NCI-H1105 treated with DMSO at 0.1 percent for 48 hours (cell line): ENCODE measurements around the gene LEFTY1.
"Not testable (repeated sequence)": the region's sequence is repeated elsewhere in the genome, so short reads cannot be mapped to it uniquely, and the experiment has no call there.

Experiments used
- DNase-seq: peaks from one replicate; lab custom pipeline; 2025; lab: John Stamatoyannopoulos, UW

The LEFTY1 gene

GRCh38 chr1:225887554-225888288 lies 1.2 kb downstream of the LEFTY1 start:
- not testable (repeated sequence) for DNase-seq

DNA sequence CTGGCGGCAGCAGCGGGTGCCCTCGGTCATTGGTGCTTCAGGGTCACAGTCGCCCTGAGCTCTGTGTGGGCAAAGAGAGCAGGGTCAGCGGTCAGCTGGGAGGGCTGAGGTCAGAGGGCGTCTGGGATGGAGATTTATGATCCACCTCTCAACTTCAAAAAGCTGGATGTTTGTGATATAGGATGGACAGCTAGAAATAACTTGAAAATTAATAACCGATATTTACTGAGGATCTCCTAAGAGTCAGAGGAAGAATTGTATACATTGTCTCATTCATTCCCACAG lies 2.0 kb downstream of the LEFTY1 start:
- DNase-seq = no peak

DNA sequence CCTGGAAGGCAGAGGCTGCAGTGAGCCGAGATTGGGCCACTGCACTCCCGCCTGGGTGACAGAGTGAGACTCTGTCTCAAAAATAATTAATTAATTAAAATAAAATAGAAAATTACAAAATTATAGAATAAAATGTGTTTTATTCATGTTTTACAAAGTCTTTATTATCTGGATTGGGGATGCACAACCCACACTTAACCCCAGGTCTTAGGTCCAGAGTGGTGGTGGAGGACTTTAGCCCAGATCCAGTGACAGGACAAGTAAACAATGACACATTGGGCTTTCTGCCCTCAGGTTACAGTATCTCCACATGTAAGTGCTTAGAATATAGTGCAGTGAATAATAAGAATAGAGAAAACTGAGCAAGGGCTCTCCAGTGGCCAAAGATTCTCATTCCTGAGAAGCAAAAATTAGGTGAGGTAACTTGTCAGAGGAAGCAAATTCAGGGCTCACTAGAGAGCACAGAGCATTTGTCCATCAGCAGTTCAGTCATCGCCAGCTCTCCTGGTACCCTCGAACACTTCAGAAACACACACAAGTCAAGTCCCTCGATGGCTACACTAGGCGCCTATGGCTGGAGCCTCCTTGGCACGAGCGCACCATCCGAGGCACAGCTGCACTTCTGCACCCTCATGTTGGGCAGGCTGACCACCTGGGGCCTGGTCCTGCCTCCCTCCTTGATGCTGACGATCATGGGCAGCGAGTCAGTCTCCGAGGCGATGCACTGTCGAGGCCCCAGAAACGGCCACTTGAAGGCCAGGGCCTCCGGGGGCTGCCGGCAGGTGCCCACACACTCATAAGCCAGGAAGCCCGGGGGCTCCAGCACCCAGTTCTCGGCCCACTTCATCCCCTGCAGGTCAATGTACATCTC lies 2.6 kb downstream of the LEFTY1 start:
- DNase-seq = no peak

- DNase-seq = no peak
These were observed 3.6 kb downstream of the LEFTY1 start for GRCh38 chr1:225885336-225885735.

DNA sequence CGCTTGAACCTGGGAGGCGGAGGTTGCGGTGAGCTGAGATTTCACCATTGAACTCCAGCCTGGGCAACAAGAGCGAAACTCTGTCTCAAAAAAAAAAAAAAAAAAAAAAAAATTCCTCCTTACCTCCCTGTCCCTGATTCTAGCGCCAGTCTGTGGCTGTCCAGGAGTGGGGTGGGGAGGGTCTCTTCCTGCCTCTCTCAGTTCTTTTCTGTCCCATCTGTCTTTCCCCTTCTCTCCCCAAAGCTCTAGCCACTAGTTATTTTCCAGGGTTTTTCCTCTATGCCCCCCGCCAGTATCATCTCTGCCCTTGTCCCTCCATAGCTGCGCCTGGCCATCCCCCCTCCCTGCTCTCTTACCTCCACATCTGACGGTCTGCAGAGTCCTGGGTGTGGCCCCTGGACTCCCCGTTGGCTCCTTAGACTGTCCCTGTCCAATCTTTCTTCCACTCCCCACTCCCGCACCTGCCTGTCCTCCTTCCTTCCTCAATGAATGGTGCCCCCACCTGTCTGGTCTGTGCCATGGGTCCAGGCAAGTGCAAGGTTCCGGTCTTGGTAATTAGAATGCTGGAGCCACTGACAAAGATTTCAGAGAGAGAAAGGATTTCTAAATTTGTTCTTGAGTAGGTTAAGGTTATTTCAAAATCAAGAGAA lies 5.2 kb downstream of the LEFTY1 start:
- no peak for DNase-seq

DNA sequence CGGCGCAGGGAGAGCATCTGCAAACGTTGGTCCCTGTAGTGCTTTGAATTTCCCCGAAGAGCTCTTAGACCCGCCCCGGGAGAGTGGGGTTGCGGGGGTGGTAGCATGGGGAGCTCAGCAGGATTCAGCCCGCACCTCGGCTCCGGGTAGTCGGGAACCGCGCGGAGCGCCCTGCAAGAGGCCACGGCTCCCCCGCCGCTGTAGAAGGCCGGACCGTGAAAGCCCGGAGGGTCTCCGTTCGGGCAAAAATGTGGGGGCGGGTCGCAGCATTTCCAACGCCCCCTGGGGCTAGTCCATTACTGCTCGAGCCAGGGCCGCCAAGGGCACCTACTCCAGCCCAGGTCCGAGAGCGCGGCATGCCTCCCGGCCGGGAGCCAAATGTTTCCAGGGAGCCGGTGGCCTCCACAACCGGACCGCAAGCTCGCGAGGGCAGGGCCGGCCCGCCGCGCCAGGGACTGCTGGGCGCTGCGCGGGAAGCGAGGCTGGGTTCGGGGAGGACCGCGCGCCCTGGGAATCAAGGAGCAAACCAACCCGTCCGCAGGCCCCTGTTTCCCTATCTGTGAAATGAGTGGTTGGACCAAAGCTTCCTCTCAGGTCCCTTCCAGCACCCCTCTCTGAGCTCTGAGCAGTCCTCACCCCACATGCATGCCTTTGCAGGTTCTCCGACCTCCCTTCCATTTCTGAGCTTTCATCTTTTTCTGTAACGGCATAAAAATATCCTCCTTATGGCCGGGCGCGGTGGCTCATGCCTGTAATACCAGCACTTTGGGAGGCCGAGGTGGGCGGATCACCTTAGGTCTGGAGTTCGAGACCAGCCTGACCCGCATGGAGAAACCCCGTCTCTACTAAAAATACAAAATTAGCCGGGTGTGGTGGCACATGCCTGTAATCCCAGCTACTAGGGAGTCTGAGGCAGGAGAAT lies 6.0 kb downstream of the LEFTY1 start:
- DNase-seq = no peak

DNA sequence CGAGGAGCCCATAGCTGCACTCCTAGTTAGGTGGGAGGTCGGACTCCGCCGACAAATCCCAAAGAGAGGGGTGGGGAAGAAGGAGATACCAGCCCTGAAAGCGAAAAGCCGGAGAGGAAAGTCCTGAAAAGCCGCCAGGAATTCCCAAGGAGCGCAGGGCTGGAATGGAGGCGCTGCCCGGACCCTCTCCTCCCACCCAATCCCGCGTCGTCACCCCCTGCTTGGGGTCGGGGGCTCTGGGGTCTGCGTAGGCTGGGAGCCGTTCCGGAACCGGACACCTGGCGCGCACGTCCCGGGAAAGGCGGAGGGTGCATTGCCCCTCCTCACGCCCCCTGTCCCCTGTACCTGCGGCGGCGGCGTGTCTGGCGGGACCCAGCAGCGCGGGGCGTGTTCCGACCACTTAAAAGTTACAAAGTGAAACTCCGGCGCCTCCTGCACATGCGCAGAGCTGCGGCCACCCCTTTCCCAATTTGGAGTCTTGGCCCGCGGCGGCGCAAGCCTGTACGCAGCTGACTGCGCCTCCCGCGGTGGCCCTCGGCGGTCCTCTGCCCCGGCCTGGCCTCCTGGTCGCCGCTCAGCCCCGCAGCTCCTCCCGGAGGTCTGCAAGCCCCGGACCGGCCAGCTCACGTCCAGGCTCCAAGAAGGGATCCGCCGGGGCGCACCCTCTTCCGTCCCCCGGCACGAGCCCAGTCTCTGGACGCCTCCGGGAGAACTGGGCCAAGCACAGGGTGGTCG lies 6.8 kb downstream of the LEFTY1 start, which contains the start of gene TMEM63A:
TSS of gene TMEM63A (minus strand) at position 422 of the 735 bp plus-strand sequence. CDS start 4,800 bp downstream, outside the sequence.
- DNase-seq = no peak

- no peak for DNase-seq
These were observed 7.6 kb downstream of the LEFTY1 start for GRCh38 chr1:225881081-225881958.

DNA sequence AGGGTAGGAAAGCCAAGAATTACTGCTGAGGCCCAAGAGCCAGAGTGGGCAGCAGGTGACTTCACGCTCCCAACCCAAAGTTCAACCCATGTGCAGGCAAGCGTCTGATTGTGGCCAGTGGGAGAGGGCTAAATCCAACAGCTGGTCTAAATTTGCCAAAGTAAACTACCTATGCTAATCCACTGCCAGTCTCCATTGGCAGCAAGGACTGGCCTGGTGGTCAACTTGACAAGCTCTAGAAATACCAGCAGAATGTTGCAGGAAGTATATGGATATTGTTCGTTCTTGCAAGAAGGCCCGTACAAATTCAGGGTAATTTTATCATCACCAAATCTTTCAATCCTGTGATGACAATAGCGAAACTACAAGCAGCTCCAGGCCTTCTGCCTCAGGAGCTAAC lies 8.3 kb downstream of the LEFTY1 start:
- DNase-seq = no peak

GRCh38 chr1:225880222-225880588 lies 8.7 kb downstream of the LEFTY1 start:
- DNase-seq = no peak

GRCh38 chr1:225879521-225880221 lies 9.3 kb downstream of the LEFTY1 start:
- no peak for DNase-seq

- no peak for DNase-seq
These were observed 10.7 kb downstream of the LEFTY1 start for GRCh38 chr1:225878282-225878681.

GRCh38 chr1:225877580-225877979 lies 11.4 kb downstream of the LEFTY1 start:
- DNase-seq = no peak

DNA sequence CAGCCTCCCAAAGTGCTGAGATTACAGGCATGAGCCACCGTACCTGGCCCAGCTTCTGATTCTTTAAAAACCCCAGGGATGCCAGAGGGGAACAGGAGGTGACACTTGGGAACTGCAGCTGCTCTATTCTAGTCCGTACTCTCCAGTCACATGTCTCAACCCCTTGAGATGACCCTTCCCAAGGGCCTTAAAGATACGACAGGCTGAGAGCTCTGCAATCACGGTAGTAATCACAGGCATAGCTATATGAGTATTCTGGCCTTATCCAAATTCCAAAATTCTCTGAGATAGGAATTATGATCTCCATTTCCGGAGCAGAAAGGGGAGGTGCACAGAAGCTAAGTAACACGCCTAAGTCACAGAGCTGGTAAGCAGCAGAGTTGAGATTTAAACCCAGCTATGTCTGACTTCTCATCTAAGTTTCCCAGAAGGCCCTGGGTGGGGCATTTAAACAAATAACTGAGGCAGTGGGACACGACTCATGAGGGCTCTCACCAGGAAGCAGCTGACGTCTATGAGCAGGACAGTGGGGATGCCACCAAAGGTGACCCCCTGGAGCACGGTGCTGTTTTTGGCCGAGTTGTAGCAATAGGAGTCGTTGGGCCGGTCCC lies 11.9 kb downstream of the LEFTY1 start:
- no peak for DNase-seq

DNA sequence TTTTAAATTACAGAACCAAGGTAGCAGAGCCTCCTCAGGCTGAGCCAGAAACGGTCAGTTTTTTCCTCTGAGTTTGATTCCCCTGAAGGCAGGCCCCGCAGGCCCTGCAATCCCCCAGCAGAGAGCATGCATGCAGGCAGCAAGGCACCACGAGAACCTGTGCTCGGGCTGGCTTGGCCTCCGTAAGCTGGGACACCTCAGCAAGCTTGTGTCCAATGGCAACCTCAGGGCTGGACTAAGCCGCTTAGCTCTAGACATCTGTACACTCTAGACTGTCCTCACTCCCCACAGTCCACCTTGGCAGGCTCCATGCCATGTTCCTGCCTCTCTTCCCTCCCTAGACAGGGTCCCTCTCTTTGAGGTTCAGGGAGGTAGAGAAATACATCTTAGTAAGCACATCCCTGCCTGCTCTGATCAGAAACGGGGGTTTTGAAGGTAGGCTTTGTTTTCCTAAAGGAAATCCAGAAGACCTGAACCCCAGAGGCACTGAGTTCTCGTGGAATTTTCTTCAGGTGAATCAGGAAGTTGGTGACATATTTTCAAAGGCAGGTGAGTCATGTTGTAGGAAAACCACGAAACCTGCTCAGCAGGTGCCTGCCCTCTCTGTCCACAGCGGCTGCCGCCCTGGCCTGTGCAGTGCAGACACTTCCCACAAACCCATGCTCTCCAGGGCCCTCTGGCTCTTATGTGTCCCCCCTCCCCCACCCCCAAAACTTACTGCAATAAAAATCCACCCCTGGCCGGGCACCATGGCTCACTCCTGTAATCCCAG lies 13.7 kb downstream of the LEFTY1 start:
- no peak for DNase-seq

- no peak for DNase-seq
These were observed 14.5 kb downstream of the LEFTY1 start for GRCh38 chr1:225874431-225874830.

- DNase-seq = no peak
These were observed 15.6 kb downstream of the LEFTY1 start for GRCh38 chr1:225873281-225873850.

DNA sequence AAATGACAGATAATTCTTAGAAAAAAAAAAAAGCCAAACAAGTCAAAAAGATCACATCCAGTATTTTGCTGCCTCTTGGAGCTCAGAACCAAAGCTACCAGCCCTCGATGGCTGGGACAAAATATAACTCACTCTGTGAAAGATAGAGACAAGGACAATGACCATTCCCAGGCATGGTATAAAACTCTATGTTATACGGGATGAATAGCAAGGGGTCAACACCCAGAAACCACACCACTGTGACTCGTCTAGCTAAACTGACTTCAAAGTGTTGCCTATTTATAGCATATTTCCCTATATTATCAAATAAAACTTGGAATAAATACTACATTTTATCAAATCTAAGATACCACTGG lies 16.9 kb downstream of the LEFTY1 start:
- no peak for DNase-seq
